Measurements from ENCODE around the gene LPO. TPM values are rescaled to one million over a fixed set of nuclear protein-coding genes. Genes with fewer than 3 reads are reported as not detected.

LPO gene
- total RNA-seq, 1 experiment from 2014 or later = not detected

DNA sequence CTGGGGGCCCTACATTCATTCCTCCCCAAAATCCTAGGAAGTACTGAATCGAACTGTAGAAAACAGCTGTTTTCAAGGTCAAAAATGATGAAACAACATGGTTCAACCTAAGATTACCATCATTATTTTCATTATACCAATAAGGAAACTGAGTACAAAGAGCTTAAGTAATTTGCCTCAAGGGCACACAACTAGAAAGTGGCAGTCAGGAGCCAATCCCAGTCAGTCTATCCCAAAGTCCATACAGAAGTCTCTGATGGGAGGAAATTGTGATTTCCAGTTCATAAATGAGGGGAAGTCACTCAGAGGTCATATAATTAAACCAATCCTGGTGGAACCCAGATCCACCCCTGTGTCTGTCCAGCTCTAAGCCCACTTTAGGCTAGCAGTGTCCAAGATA is 8.4 kb downstream of the LPO start:
- H3K4me3 ChIP-seq (ENCODE audit: low read depth in 2 of 2, low read length in 2 of 2) = no peak overlapping the region
- H3K36me3 ChIP-seq (ENCODE audit: control insufficient read depth, insufficient read depth, low read length) = no peaks in the 10 kb centered on the region
- TF ChIP-seq TCF7L2 (IDR thresholded peaks at IDR 0.05; ENCODE audit: low read depth, low read length) = no peak
- TF ChIP-seq SIN3A (IDR thresholded peaks at IDR 0.05; ENCODE audit: borderline replicate concordance, insufficient read depth, low read depth, low read length) = no peak
- TF ChIP-seq, protein P1, sequence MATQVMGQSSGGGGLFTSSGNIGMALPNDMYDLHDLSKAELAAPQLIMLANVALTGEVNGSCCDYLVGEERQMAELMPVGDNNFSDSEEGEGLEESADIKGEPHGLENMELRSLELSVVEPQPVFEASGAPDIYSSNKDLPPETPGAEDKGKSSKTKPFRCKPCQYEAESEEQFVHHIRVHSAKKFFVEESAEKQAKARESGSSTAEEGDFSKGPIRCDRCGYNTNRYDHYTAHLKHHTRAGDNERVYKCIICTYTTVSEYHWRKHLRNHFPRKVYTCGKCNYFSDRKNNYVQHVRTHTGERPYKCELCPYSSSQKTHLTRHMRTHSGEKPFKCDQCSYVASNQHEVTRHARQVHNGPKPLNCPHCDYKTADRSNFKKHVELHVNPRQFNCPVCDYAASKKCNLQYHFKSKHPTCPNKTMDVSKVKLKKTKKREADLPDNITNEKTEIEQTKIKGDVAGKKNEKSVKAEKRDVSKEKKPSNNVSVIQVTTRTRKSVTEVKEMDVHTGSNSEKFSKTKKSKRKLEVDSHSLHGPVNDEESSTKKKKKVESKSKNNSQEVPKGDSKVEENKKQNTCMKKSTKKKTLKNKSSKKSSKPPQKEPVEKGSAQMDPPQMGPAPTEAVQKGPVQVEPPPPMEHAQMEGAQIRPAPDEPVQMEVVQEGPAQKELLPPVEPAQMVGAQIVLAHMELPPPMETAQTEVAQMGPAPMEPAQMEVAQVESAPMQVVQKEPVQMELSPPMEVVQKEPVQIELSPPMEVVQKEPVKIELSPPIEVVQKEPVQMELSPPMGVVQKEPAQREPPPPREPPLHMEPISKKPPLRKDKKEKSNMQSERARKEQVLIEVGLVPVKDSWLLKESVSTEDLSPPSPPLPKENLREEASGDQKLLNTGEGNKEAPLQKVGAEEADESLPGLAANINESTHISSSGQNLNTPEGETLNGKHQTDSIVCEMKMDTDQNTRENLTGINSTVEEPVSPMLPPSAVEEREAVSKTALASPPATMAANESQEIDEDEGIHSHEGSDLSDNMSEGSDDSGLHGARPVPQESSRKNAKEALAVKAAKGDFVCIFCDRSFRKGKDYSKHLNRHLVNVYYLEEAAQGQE (IDR thresholded peaks at IDR 0.05; ENCODE audit: insufficient read depth in 1 of 2, low read depth in 2 of 2, low read length in 1 of 2) = no peak
- TF ChIP-seq, protein P2, sequence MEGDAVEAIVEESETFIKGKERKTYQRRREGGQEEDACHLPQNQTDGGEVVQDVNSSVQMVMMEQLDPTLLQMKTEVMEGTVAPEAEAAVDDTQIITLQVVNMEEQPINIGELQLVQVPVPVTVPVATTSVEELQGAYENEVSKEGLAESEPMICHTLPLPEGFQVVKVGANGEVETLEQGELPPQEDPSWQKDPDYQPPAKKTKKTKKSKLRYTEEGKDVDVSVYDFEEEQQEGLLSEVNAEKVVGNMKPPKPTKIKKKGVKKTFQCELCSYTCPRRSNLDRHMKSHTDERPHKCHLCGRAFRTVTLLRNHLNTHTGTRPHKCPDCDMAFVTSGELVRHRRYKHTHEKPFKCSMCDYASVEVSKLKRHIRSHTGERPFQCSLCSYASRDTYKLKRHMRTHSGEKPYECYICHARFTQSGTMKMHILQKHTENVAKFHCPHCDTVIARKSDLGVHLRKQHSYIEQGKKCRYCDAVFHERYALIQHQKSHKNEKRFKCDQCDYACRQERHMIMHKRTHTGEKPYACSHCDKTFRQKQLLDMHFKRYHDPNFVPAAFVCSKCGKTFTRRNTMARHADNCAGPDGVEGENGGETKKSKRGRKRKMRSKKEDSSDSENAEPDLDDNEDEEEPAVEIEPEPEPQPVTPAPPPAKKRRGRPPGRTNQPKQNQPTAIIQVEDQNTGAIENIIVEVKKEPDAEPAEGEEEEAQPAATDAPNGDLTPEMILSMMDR (IDR thresholded peaks at IDR 0.05) = no peak
- TF ChIP-seq POLR2AphosphoS5 (IDR thresholded peaks at IDR 0.05; ENCODE audit: low read depth, low read length) = no peak
- no peak for DNase-seq (ENCODE audit: low read depth, low spot score)
- ChIA-PET CTCF (no interaction called here), POLR2A (no interaction called here)
- no peak for ATAC-seq
- no TSS peak for BruUV-seq (replicated peaks)
- no peaks in the 10 kb centered on the region for H3K4me1 ChIP-seq (ENCODE audit: control insufficient read depth, insufficient read depth, low read length)
- H3K9me3 ChIP-seq (ENCODE audit: control insufficient read depth, insufficient read depth, low read depth, low read length) = no peaks in the 10 kb centered on the region
- intact Hi-C loops (cut with micrococcal nuclease; ENCODE audit: unreplicated experiment) = no loop called here
- H3K27me3 ChIP-seq (ENCODE audit: control insufficient read depth, insufficient read depth, low read length) = no peaks in the 10 kb centered on the region
- in situ Hi-C loops (cut with HindIII; ENCODE audit: low pct_unique_long_range_greater_than_20kb, low sequenced_read_pairs) = no loop called here
- no peak overlapping the region for H3K27ac ChIP-seq (ENCODE audit: low read length)

DNA sequence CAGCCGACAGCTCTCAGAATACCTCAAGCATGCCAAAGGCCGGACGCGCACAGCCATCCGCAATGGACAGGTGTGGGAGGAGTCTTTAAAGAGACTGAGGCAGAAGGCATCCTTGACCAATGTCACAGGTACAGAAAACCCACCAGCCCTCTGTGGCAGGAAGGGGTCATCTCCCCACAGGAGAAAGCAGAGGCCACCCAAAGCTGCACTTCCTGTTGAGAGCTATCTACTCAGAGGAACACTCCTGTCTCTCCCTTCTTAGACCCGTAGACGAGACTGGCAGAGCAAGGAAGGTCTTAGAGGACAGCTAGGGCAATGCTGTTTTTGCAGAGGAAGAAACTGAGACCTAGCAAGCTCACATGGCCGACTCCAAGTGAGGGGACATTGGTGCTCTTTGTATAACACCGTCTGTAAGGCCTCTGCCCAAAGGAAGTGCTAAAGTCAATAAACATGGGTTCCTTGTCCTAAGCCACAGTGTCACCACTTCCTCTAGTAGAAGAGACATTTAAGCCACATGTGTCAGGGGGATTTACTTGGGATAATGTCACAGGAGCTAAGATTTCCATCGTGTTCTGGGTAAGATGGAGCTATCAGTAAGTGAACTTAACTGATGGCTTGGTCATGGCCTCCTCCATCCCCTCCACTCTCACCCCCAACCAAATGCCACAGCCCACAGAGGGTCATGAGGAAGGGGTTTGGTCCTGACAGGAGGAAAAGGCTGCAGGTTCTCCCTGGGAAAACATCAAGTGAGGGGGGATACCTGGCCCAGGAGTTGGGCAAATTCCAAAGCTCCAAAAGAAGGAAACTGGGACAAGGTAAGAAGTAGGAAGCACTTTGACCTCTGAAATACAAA is 9.4 kb downstream of the LPO start:
- TF ChIP-seq SIN3A (IDR thresholded peaks at IDR 0.05; ENCODE audit: borderline replicate concordance, insufficient read depth, low read depth, low read length) (no peak), POLR2AphosphoS5 (IDR thresholded peaks at IDR 0.05; ENCODE audit: low read depth, low read length) (no peak), TCF7L2 (IDR thresholded peaks at IDR 0.05; ENCODE audit: low read depth, low read length) (no peak)
- TF ChIP-seq, protein P2 (IDR thresholded peaks at IDR 0.05) = no peak
- TF ChIP-seq, protein P1 (IDR thresholded peaks at IDR 0.05; ENCODE audit: insufficient read depth in 1 of 2, low read depth in 2 of 2, low read length in 1 of 2) = no peak
- no peak overlapping the region for H3K27ac ChIP-seq (ENCODE audit: low read length)
- no peaks in the 10 kb centered on the region for H3K36me3 ChIP-seq (ENCODE audit: control insufficient read depth, insufficient read depth, low read length)
- ChIA-PET POLR2A (no interaction called here), CTCF (interaction anchor here (0.5 kb wide), 1 partner anchor 39 kb away, joined by 10 read pairs; no protein-coding TSS in a partner anchor)
- no peaks in the 10 kb centered on the region for H3K9me3 ChIP-seq (ENCODE audit: control insufficient read depth, insufficient read depth, low read depth, low read length)
- no peaks in the 10 kb centered on the region for H3K4me1 ChIP-seq (ENCODE audit: control insufficient read depth, insufficient read depth, low read length)
- DNase-seq (ENCODE audit: low read depth, low spot score) (no peak), ATAC-seq (no peak)
- H3K4me3 ChIP-seq (ENCODE audit: low read depth in 2 of 2, low read length in 2 of 2) = no peak overlapping the region
- BruUV-seq (replicated peaks) = no TSS peak
- in situ Hi-C loops (cut with HindIII; ENCODE audit: low pct_unique_long_range_greater_than_20kb, low sequenced_read_pairs) (no loop called here), intact Hi-C loops (cut with micrococcal nuclease; ENCODE audit: unreplicated experiment) (no loop called here)
- no peaks in the 10 kb centered on the region for H3K27me3 ChIP-seq (ENCODE audit: control insufficient read depth, insufficient read depth, low read length)

All from Panc1 (cell line).